HL-60 (cell line): ENCODE data around the gene NLRX1.

Experiments
- DNase-seq, 2 experiments: peaks; one replicate each; pipeline ENCODE4 v3.0.0-alpha.2; 2010 to 2020; ENCODE audit warnings: low read depth in 1 of 2, low spot score in 1 of 2
- H3K27ac ChIP-seq: fragments of 250-450 bp; sonication (Bioruptor Pico); replicated peaks from 2 replicates; pipeline ENCODE4 v1.5.1; 2020; ENCODE audit warnings: mild to moderate bottlenecking, moderate library complexity
- H3K27me3 ChIP-seq: fragments of 250-450 bp; sonication (Bioruptor Pico); 2 replicates; pipeline ENCODE4 v1.5.1; 2021; ENCODE audit warnings: mild to moderate bottlenecking, moderate library complexity; ENCODE audit not compliant: insufficient read depth, poor library complexity, severe bottlenecking
- H3K4me3 ChIP-seq: replicated peaks from 2 replicates; pipeline ENCODE4 v1.5.1; 2011; ENCODE audit warnings: mild to moderate bottlenecking, control low read depth, low read length; ENCODE audit not compliant: insufficient read depth
- GABPA ChIP-seq: IDR thresholded peaks from 2 replicates; pipeline ENCODE4 v1.6.1; 2012; ENCODE audit warnings: low read depth
- POLR2AphosphoS5 ChIP-seq: IDR thresholded peaks from 2 replicates; pipeline ENCODE4 v1.6.1; 2012; ENCODE audit warnings: low read depth
- SPI1 ChIP-seq: IDR thresholded peaks from 2 replicates; pipeline ENCODE4 v1.6.1; 2012; ENCODE audit warnings: low read depth, mild to moderate bottlenecking, borderline replicate concordance
- TF ChIP-seq, protein P1 (sequence below): IDR thresholded peaks from one replicate; pipeline ENCODE4 v1.5.1; 2011; ENCODE audit warnings: low read length, control low read depth, inconsistent platforms; ENCODE audit not compliant: insufficient read depth
- TF ChIP-seq, protein P2 (sequence below): IDR thresholded peaks from 2 replicates; pipeline ENCODE4 v1.6.1; 2012; ENCODE audit warnings: low read depth; ENCODE audit not compliant: insufficient replicate concordance

Gene NLRX1

DNA sequence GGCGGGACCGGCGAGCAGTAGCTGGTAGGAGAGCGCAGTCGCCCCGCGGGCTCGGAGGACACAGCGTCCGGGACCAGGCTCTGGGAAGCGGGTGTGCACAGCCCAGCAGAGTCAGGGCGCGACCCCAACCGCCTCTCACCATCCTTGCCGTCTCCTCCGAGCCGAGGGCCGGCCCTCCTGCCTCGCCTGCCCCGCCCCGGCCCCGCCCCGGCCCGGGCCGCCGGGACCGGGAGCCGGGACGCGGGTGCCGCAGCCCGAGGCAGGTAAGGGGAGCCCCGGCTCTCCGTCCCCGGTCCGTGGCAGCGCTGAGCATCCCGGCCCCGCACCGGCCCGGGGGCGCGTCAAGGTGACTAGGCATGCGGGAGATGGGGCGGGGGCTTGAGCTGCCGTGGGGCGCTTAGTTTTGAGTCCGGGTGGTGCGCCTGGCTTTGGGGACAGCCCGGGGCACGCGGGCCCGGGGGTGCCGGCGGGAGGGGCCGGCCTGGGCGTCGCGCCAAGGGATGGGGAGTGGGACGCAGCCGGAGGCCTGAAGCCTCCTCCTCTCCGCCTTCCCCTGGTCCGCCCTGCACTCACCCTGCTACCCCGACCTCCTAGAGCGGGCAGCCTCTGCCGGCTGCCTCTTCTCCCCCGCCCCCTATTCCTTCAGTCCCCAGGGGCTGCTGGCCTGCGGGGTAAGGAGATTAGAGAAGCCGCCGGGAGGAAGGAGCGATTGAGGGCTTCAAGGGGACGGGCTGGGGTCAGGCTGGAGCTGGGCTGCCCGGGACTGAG is 19.3 kb upstream of the NLRX1 start, which contains the start of gene ABCG4:
Gene ABCG4 (plus strand): TSS at position 35 of the 768 bp plus-strand sequence. CDS start 914 bp downstream, outside the sequence.
- TF ChIP-seq, protein P1, sequence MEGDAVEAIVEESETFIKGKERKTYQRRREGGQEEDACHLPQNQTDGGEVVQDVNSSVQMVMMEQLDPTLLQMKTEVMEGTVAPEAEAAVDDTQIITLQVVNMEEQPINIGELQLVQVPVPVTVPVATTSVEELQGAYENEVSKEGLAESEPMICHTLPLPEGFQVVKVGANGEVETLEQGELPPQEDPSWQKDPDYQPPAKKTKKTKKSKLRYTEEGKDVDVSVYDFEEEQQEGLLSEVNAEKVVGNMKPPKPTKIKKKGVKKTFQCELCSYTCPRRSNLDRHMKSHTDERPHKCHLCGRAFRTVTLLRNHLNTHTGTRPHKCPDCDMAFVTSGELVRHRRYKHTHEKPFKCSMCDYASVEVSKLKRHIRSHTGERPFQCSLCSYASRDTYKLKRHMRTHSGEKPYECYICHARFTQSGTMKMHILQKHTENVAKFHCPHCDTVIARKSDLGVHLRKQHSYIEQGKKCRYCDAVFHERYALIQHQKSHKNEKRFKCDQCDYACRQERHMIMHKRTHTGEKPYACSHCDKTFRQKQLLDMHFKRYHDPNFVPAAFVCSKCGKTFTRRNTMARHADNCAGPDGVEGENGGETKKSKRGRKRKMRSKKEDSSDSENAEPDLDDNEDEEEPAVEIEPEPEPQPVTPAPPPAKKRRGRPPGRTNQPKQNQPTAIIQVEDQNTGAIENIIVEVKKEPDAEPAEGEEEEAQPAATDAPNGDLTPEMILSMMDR: no peak
- TF ChIP-seq GABPA (no peak), SPI1 (no peak), POLR2AphosphoS5 (no peak)
- TF ChIP-seq, protein P2, sequence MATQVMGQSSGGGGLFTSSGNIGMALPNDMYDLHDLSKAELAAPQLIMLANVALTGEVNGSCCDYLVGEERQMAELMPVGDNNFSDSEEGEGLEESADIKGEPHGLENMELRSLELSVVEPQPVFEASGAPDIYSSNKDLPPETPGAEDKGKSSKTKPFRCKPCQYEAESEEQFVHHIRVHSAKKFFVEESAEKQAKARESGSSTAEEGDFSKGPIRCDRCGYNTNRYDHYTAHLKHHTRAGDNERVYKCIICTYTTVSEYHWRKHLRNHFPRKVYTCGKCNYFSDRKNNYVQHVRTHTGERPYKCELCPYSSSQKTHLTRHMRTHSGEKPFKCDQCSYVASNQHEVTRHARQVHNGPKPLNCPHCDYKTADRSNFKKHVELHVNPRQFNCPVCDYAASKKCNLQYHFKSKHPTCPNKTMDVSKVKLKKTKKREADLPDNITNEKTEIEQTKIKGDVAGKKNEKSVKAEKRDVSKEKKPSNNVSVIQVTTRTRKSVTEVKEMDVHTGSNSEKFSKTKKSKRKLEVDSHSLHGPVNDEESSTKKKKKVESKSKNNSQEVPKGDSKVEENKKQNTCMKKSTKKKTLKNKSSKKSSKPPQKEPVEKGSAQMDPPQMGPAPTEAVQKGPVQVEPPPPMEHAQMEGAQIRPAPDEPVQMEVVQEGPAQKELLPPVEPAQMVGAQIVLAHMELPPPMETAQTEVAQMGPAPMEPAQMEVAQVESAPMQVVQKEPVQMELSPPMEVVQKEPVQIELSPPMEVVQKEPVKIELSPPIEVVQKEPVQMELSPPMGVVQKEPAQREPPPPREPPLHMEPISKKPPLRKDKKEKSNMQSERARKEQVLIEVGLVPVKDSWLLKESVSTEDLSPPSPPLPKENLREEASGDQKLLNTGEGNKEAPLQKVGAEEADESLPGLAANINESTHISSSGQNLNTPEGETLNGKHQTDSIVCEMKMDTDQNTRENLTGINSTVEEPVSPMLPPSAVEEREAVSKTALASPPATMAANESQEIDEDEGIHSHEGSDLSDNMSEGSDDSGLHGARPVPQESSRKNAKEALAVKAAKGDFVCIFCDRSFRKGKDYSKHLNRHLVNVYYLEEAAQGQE: no peak
- no peak within 1 kb of the TSS for H3K27ac ChIP-seq
- no peak for DNase-seq
- peak within 1 kb of the TSS; percentile 52 for H3K4me3 ChIP-seq
- H3K27me3 ChIP-seq: peaks cover 36% of the 10 kb centered on the region

DNA sequence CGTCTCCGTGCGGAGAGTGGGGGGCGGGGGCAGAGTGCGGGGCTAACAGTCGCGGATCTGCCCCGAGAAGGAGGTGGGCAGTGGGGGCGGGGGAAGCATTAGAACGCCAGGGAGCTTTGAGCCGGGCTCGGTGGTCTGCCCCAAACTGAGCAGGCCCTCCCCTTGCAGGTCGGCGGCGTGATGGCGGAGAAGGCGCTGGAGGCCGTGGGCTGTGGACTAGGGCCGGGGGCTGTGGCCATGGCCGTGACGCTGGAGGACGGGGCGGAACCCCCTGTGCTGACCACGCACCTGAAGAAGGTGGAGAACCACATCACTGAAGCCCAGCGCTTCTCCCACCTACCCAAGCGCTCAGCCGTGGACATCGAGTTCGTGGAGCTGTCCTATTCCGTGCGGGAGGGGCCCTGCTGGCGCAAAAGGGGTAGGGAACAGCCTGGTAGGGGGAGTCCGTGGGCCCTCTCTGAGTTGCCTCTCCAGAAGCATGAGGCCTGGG is 18.7 kb upstream of the NLRX1 start:
- Histone ChIP-seq H3K27ac (no peak overlapping the region), H3K27me3 (peaks cover 36% of the 10 kb centered on the region), H3K4me3 (peak overlapping the region; percentile 52)
- TF ChIP-seq, protein P1: no peak
- TF ChIP-seq POLR2AphosphoS5 (no peak), GABPA (no peak), SPI1 (no peak)
- TF ChIP-seq, protein P2: no peak
- DNase-seq: no peak

DNA sequence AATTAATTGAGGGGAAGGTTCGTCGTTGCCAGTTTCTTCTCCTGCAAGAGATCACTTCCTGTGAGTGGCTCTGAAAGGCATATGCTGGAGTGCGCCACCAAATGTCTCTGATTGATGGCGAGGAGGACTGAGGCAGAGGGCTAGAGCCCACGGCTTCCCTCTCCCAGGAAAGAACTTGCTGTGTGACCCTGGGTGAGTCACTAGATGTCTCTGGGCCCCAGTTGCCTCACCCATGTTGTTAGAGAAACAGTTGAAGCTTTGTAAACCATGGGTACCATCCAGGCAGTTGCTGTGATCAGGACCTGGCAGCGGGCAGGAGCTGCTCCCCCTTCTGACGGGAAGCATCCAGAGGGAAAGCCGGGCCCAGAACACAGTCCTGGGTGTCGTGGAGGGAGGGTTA is 16.5 kb upstream of the NLRX1 start:
- H3K4me3 ChIP-seq: no peak overlapping the region
- H3K27ac ChIP-seq: no peak overlapping the region
- TF ChIP-seq POLR2AphosphoS5: no peak
- no peak for TF ChIP-seq SPI1
- no peak for TF ChIP-seq GABPA
- TF ChIP-seq, protein P1: no peak
- TF ChIP-seq, protein P2: no peak
- no peak for DNase-seq
- H3K27me3 ChIP-seq: peaks cover 36% of the 10 kb centered on the region
